Measurements from ENCODE around the gene CXXC5.

- TF ChIP-seq EZH2 (IDR thresholded peaks at IDR 0.05; ENCODE audit: insufficient read depth, poor library complexity, severe bottlenecking) (no peak), EZH2phosphoT487 (IDR thresholded peaks at IDR 0.05; ENCODE audit: insufficient read depth, low read depth) (no peak)
Measured at GRCh38 chr5:139685886-139686285, 37.7 kb downstream of the CXXC5 start.

Data from GM23248 (cell line).